HCT116 (cell line): ENCODE measurements around the gene PPP1R12B.
"Not testable (repeated sequence)": the region's sequence is repeated elsewhere in the genome, so short reads cannot be mapped to it uniquely, and the experiment has no call there.

Source experiments
- EZH2phosphoT487 ChIP-seq: fragments of 200-600 bp; IDR thresholded peaks from 2 replicates; pipeline ENCODE4 v1.6.1; 2018; ENCODE audit warnings: antibody characterized with exemption, borderline replicate concordance
- TF ChIP-seq, protein P1 (sequence below), 3 experiments: fragments of 200-600 bp in 1 of 3; sonication (generic) in 1 of 3; IDR thresholded peaks in 2 of 3; conservative IDR thresholded peaks in 1 of 3; 2 replicates each; pipeline ENCODE4 v1.5.1; 2012 to 2017; ENCODE audit warnings: low read depth in 2 of 3, low read length in 2 of 3, antibody characterized with exemption in 1 of 3, borderline replicate concordance in 1 of 3, control low read depth in 1 of 3, mild to moderate bottlenecking in 1 of 3, mixed read lengths in 1 of 3, mixed run types in 1 of 3, moderate library complexity in 1 of 3; ENCODE audit not compliant: insufficient read depth in 1 of 3

DNA sequence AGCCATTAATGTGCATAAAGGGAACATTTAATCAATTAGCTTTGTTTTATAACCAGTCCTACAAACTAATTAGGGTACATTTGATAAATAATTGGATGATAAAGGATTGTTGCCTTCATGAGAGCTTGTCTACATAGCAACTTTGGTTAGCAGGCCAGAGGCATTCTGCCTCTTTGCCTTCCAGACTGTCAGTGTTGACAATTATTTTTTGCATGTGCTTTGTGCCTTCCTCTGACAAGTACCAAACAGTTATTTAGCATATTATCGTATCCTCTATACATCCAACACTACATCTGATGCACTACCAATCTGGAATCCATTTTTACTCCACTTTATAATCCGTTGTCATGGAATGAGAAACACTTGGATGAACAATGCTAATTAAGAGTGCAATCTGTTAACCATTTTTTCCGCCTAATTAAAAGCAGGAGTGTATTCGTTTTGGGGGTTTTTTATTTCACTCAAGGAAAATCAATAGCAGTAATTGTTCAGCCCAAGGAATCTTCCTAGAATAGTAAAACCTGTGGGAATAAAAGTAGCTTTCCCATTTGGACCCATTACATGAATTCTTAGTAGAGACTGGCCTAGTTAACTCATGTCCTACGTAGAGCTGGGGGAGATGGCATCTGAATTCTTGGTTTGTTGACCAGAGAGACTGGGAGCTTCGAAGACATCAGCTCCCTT lies 196.4 kb downstream of the PPP1R12B start:
- TF ChIP-seq, protein P1, sequence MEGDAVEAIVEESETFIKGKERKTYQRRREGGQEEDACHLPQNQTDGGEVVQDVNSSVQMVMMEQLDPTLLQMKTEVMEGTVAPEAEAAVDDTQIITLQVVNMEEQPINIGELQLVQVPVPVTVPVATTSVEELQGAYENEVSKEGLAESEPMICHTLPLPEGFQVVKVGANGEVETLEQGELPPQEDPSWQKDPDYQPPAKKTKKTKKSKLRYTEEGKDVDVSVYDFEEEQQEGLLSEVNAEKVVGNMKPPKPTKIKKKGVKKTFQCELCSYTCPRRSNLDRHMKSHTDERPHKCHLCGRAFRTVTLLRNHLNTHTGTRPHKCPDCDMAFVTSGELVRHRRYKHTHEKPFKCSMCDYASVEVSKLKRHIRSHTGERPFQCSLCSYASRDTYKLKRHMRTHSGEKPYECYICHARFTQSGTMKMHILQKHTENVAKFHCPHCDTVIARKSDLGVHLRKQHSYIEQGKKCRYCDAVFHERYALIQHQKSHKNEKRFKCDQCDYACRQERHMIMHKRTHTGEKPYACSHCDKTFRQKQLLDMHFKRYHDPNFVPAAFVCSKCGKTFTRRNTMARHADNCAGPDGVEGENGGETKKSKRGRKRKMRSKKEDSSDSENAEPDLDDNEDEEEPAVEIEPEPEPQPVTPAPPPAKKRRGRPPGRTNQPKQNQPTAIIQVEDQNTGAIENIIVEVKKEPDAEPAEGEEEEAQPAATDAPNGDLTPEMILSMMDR (IDR thresholded peaks at IDR 0.05 in 2 of 3, conservative IDR thresholded peaks at IDR 0.05 in 1 of 3; ENCODE audit: borderline replicate concordance in 1 of 3, insufficient read depth in 1 of 3, low read depth in 2 of 3, low read length in 2 of 3) = not testable (repeated sequence)
- not testable (repeated sequence) for TF ChIP-seq EZH2phosphoT487
